Activated gamma-delta T cell treated with Interleukin-2 at 50 U/mL for 16 hours (primary cell): ENCODE data around the gene DEAF1.

Experiments used
- DNase-seq: peaks from one replicate; pipeline ENCODE4 v3.0.0-alpha.2; 2020

DEAF1 gene

DNA sequence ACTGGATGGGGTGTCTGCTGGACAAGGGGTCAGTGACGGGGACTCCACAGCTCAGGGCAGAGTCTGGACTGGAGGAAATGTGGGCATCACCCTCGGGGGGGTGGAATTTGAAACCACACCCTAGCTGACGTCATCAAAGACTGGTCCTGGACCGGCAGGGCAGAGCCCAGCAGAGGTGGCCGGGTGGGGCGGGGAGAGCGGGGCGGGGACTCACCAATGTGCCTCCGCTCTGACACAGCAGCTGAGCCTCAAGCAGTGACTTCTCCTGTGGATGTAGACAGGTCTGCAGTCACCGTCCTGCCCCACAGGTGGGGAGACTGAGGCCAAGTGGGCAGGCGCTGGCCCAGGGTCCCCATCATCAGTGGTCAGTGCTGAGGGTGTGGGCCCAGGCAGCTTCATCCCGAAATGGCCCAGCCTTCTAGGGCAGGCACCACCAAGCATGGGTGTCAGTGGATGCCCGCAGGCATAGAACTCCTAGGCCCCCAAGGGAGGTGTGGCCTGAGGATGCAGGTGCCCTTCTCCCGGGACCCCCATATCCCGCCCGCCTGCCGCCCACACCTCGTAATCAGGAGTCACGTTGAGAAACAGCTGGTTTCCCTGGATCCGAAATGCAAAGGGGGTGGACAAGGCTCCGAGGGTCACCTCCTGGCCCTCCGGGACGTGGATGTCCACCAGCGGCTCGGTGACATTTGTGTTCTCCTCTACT is 70.9 kb downstream of the DEAF1 start:
- DNase-seq = no peak

- DNase-seq = no peak
Observed at GRCh38 chr11:623349-623869, 71.6 kb downstream of the DEAF1 start.

GRCh38 chr11:621838-622237 is 73.2 kb downstream of the DEAF1 start:
- no peak for DNase-seq

- no peak for DNase-seq
Observed at GRCh38 chr11:620935-621814, 73.8 kb downstream of the DEAF1 start.

- peak; percentile 2 for DNase-seq
Observed at GRCh38 chr11:620201-620600, 74.8 kb downstream of the DEAF1 start.

- no peak for DNase-seq
Observed at GRCh38 chr11:619628-620050, 75.4 kb downstream of the DEAF1 start.

DNA sequence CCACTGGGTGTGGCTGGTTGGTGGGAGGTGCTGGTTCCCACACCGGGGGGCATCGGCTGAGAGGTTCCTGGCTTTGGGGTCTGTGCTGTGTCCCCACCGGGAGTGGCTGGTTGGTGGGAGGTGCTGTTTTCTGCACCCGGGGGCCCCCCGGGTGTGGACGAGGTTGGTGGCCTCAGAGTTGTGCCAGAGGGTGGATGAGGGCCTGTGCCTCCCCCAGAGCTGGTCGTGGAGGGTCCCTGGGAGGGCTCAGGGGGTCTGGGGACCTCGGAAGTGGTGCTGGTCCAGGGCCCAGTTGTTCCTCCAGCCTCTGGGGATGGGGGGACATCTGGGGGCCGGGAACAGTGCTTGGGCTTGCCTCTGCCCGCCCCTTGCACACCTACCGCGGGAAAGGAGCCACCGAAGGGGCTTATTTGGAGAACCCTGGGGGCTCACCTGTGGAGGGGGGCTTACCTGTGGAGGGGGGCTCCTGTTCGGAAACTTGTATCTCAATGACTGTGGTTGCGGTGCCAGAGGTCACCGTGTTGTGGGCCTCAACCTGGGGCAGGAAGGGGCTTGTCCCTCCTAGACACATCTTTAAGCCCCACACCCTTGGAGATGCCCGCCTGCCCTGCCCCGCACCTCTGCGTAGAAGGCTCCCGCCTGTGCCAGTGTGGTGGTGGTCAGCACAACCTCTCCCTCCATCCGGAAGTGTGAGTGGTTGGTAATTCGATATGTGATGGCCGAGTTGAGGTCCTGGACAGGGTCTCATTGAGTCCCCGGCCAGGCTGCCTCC is 76.0 kb downstream of the DEAF1 start:
- DNase-seq = no peak

GRCh38 chr11:617912-618682 is 76.9 kb downstream of the DEAF1 start:
- no peak for DNase-seq

DNA sequence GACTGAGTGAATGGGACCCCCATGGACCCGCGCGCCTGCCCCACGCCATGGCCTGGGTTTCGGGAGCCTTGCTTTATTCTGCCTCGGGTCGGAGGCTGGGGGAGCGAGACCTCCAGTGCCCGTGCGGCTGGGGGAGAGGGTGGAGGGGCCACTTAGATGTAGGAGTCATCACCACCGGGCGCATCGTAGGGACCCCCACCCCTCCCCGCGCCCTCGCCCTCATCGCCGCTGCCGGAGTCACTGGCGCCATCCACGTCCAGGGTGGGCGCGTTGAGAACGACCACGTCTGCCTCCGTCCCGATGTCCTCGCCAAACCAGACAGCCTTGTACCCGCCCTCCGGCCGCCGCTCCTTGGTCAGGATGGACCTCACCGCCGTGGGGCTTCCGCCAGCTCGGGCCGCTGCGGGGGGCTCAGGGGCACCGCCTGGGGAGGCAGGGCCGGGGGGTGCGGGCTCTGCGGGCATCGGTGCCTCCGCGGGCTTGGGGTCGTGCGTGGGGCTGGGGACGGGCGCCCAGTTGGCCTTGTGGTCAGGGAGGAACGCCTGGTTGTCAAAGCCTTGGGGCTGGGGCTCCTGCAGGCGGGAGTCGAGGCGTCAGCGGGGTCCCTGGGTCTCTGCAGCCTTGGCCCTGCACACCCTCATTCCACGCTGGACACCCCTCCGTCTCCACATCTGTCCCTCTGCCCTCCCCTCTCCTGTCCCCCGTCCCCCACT is 77.7 kb downstream of the DEAF1 start:
- no peak for DNase-seq

DNA sequence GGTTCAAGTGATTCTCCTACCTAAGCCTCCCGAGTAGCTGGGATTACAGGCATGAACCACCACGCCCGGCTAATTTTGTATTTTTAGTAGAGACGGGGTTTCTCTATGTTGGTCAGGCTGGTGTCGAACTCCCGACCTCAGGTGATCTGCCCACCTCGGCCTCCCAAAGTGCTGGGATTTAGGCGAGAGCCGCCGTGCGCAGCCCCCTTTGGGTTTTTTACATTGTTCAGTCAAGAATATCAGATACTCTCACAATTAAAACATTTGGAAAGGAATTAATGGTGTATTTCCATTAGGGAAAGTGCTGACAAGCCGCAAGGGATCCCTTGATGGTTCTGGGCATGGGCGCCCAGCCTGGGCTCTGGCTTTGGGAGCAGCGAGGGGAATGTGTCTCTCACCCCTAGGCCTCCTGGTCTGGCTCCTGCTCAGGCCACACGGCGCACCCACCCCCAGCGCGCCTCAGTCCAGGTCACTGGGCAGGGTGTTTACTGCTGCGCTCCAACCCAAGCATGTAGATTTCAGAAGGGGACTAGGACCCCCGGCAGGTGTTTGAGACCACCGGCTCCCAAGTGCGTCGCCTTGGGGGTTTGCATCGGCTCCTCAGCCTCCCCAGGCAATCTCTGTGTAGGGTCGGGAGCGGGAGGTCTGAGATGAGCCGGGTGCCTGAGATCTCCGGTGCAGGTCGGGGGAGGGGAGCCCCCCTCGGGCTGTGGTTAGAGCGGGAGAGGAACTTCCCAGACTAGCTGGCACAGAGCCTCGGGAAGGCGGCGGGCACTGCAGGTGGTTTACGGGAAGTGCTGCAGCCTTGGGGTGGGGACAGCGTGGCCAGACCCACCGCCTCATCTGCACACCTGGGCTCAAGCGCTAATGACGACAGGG is 78.5 kb downstream of the DEAF1 start:
- no peak for DNase-seq

- DNase-seq = peak; percentile 87
Observed at GRCh38 chr11:615504-616319, 79.3 kb downstream of the DEAF1 start, which contains the start of gene IRF7. TSS of gene IRF7 (minus strand) at chr11:615950. CDS start at chr11:615364, 586 bp downstream.

DNA sequence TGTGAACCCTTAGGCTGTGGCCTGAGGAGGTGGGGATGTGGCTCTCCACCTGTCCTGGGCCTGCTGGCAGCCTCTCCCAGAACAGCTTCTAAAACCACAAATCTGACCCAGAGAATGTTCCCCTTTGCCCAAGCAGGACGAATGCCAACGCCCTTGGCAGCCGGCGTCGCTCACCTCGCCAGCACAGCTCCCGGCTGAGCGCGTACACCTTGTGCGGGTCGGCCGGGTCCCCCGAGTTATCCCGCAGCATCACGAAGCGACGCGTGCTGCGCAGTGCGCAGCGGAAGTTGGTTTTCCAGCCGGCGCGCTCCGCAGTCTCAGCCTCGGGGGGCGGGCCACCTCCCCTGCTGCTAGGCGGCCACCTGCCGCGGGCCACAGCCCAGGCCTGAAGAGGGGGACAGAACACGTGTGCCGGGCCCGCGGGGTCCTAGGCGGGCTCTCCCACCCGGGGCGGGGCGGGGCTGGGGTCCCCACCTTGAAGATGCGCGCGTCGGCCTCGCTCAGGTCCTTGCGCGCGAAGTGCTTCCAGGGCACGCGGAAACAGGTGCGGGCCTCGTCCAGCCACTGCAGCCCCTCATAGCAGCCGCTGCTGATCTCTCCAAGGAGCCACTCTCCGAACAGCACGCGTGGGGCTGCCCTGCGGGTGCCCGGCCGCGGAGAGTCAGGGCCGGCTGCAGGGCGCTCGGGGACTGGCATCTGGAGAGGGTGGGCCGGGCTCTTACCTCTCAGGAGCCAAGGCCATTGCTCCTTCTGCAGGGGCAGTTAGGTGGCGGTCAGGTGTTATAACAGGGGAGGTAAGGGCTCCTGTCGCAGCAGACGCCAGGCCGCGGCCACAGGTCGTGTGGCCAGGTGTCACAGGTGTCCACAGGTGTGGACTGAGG is 80.2 kb downstream of the DEAF1 start:
- DNase-seq = no peak

- no peak for DNase-seq
Observed at GRCh38 chr11:614021-614622, 80.9 kb downstream of the DEAF1 start.

GRCh38 chr11:613369-613968 is 81.6 kb downstream of the DEAF1 start:
- peak; percentile 82 for DNase-seq

DNA sequence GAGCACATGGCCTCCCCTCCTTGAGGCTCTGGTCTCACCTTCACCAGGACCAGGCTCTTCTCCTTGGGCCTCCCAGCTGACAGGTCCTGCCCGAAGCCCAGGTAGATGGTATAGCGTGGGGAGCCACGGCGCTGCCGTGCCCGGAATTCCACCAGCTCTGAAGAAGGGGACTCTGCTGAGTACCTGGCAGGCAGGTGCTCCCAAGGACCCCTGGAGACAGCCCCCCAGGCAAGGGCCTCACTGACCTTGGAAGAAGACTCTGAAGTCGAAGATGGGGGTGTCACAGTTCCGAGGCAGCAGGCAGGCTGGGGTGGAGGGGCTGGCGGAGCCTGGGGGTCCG is 82.1 kb downstream of the DEAF1 start:
- no peak for DNase-seq

GRCh38 chr11:612201-612960 is 82.6 kb downstream of the DEAF1 start:
- no peak for DNase-seq
